GM19193 (cell line): ENCODE measurements around the gene USP34.

Experiments
- POLR2A ChIP-seq: IDR thresholded peaks from 4 replicates; pipeline ENCODE4 v1.6.1; 2011; ENCODE audit not compliant: insufficient read depth, insufficient read length; ENCODE audit errors: extremely low read depth

The USP34 gene

GRCh38 chr2:61151436-61151835 is 319.5 kb downstream of the USP34 start:
- no peak for TF ChIP-seq POLR2A

GRCh38 chr2:61149074-61149473 is 321.8 kb downstream of the USP34 start:
- TF ChIP-seq POLR2A: no peak

- TF ChIP-seq POLR2A: no peak
These were observed 324.9 kb downstream of the USP34 start for GRCh38 chr2:61145990-61146389.

- peak; percentile 83 for TF ChIP-seq POLR2A
These were observed 326.1 kb downstream of the USP34 start for GRCh38 chr2:61144697-61145268.

- TF ChIP-seq POLR2A: no peak
These were observed 329.7 kb downstream of the USP34 start for GRCh38 chr2:61141151-61141550.

GRCh38 chr2:61138859-61139258 is 332.0 kb downstream of the USP34 start:
- TF ChIP-seq POLR2A: no peak
